ENCODE data around the gene GRHL1. TPM values are rescaled to one million over a fixed set of nuclear protein-coding genes. Genes with fewer than 3 reads are reported as not detected.

Gene GRHL1
- total and polyA plus RNA-seq, 2 experiments from 2014 or later: 0.32 to 0.45 TPM

- WGBS, 2 experiments (ENCODE audit: low coverage in 1 of 2, low lambda C conversion rate in 2 of 2, missing lambda C conversion rate in 2 of 2): 67 to 69% methylated on average over 10 of the region's 10 CpGs
Observed at GRCh38 chr2:9982891-9983290, 31.4 kb downstream of the GRHL1 start.

GRCh38 chr2:9983401-9984216 lies 32.1 kb downstream of the GRHL1 start:
- in situ Hi-C loops (cut with MboI): no loop called here
- no peaks in the 10 kb centered on the region for H3K27me3 ChIP-seq (replicated peaks; ENCODE audit: insufficient read depth)
- peak overlapping the region; percentile 60 for H3K4me2 ChIP-seq (ENCODE audit: unreplicated experiment)
- WGBS, 2 experiments (ENCODE audit: low coverage in 1 of 2, low lambda C conversion rate in 2 of 2, missing lambda C conversion rate in 2 of 2): 29 to 32% methylated on average over 15 of the region's 15 CpGs
- H3K9me3 ChIP-seq (ENCODE audit: low read depth): no peaks in the 10 kb centered on the region
- H4K20me1 ChIP-seq (ENCODE audit: insufficient read depth): no peaks in the 10 kb centered on the region
- peaks cover 65% of the 10 kb centered on the region for H3K4me1 ChIP-seq (ENCODE audit: insufficient read depth)
- H3K4me3 ChIP-seq: no peak overlapping the region
- H3K36me3 ChIP-seq (ENCODE audit: low read depth): no peaks in the 10 kb centered on the region
- H3K27ac ChIP-seq: peak overlapping the region; percentile 76
- H2AFZ ChIP-seq: 0 out of 2 replicates have a peak overlapping the region, but pooled peaks have one; percentile 28
- peak; percentile 52 for DNase-seq
- no peaks in the 10 kb centered on the region for H3K9me2 ChIP-seq (ENCODE audit: insufficient read depth)
- H3F3A ChIP-seq (ENCODE audit: insufficient read depth): peaks cover 62% of the 10 kb centered on the region
- no peak overlapping the region for H3K9ac ChIP-seq
- TF ChIP-seq EZH2 (IDR thresholded peaks at IDR 0.05; ENCODE audit: insufficient read depth, poor library complexity, severe bottlenecking) (no peak), EZH2phosphoT487 (IDR thresholded peaks at IDR 0.05; ENCODE audit: insufficient read depth, low read depth) (no peak)
- H3K79me2 ChIP-seq (ENCODE audit: insufficient read depth): no peaks in the 10 kb centered on the region

More at GRCh38 chr2:9982891-9983290, 31.4 kb downstream of the GRHL1 start:
- peak overlapping the region; percentile 38 for H3K9ac ChIP-seq
- peak overlapping the region; percentile 76 for H3K27ac ChIP-seq
- no peaks in the 10 kb centered on the region for H3K9me2 ChIP-seq (ENCODE audit: insufficient read depth)
- in situ Hi-C loops (cut with MboI): no loop called here
- peaks cover 62% of the 10 kb centered on the region for H3F3A ChIP-seq (ENCODE audit: insufficient read depth)
- H3K9me3 ChIP-seq (ENCODE audit: low read depth): no peaks in the 10 kb centered on the region
- no peak for DNase-seq
- no peaks in the 10 kb centered on the region for H3K36me3 ChIP-seq (ENCODE audit: low read depth)
- peaks cover 65% of the 10 kb centered on the region for H3K4me1 ChIP-seq (ENCODE audit: insufficient read depth)
- H2AFZ ChIP-seq: no peak overlapping the region
- no peaks in the 10 kb centered on the region for H3K27me3 ChIP-seq (replicated peaks; ENCODE audit: insufficient read depth)
- H3K4me3 ChIP-seq: no peak overlapping the region
- H3K79me2 ChIP-seq (ENCODE audit: insufficient read depth): no peaks in the 10 kb centered on the region
- H4K20me1 ChIP-seq (ENCODE audit: insufficient read depth): no peaks in the 10 kb centered on the region
- peak overlapping the region; percentile 55 for H3K4me2 ChIP-seq (ENCODE audit: unreplicated experiment)
- TF ChIP-seq EZH2 (IDR thresholded peaks at IDR 0.05; ENCODE audit: insufficient read depth, poor library complexity, severe bottlenecking) (no peak), EZH2phosphoT487 (IDR thresholded peaks at IDR 0.05; ENCODE audit: insufficient read depth, low read depth) (no peak)

GRCh38 chr2:9984217-9984739 lies 32.8 kb downstream of the GRHL1 start:
- Histone ChIP-seq H4K20me1 (ENCODE audit: insufficient read depth) (no peaks in the 10 kb centered on the region), H3K4me3 (no peak overlapping the region), H3K79me2 (ENCODE audit: insufficient read depth) (no peaks in the 10 kb centered on the region), H3K27ac (peak overlapping the region; percentile 76), H3K9me2 (ENCODE audit: insufficient read depth) (no peaks in the 10 kb centered on the region), H3K4me2 (ENCODE audit: unreplicated experiment) (peak overlapping the region; percentile 60), H3K4me1 (ENCODE audit: insufficient read depth) (peaks cover 65% of the 10 kb centered on the region), H3K36me3 (ENCODE audit: low read depth) (no peaks in the 10 kb centered on the region), H3F3A (ENCODE audit: insufficient read depth) (peaks cover 62% of the 10 kb centered on the region), H3K27me3 (replicated peaks; ENCODE audit: insufficient read depth) (no peaks in the 10 kb centered on the region), H2AFZ (0 out of 2 replicates have a peak overlapping the region, but pooled peaks have one; percentile 28), H3K9me3 (ENCODE audit: low read depth) (no peaks in the 10 kb centered on the region), H3K9ac (peak overlapping the region; percentile 50)
- peak; percentile 68 for DNase-seq
- TF ChIP-seq EZH2phosphoT487 (IDR thresholded peaks at IDR 0.05; ENCODE audit: insufficient read depth, low read depth) (no peak), EZH2 (IDR thresholded peaks at IDR 0.05; ENCODE audit: insufficient read depth, poor library complexity, severe bottlenecking) (no peak)
- in situ Hi-C loops (cut with MboI): no loop called here
- 1 to 8% methylated on average over 7 of the region's 7 CpGs for WGBS, 2 experiments (ENCODE audit: low coverage in 1 of 2, low lambda C conversion rate in 2 of 2, missing lambda C conversion rate in 2 of 2)

GRCh38 chr2:9984871-9985480 lies 33.5 kb downstream of the GRHL1 start:
- peak overlapping the region; percentile 60 for H3K4me2 ChIP-seq (ENCODE audit: unreplicated experiment)
- peak overlapping the region; percentile 40 for H2AFZ ChIP-seq
- H3K4me1 ChIP-seq (ENCODE audit: insufficient read depth): peaks cover 59% of the 10 kb centered on the region
- DNase-seq: peak; percentile 86
- no peaks in the 10 kb centered on the region for H3K9me3 ChIP-seq (ENCODE audit: low read depth)
- H3K27ac ChIP-seq: peak overlapping the region; percentile 76
- in situ Hi-C loops (cut with MboI): no loop called here
- whole genome bisulfite sequencing, 2 experiments (ENCODE audit: low coverage in 1 of 2, low lambda C conversion rate in 2 of 2, missing lambda C conversion rate in 2 of 2): 28 to 34% methylated on average over 6 of the region's 6 CpGs
- H3K9me2 ChIP-seq (ENCODE audit: insufficient read depth): no peaks in the 10 kb centered on the region
- H3F3A ChIP-seq (ENCODE audit: insufficient read depth): peaks cover 56% of the 10 kb centered on the region
- TF ChIP-seq EZH2 (IDR thresholded peaks at IDR 0.05; ENCODE audit: insufficient read depth, poor library complexity, severe bottlenecking) (no peak), EZH2phosphoT487 (IDR thresholded peaks at IDR 0.05; ENCODE audit: insufficient read depth, low read depth) (no peak)
- H3K36me3 ChIP-seq (ENCODE audit: low read depth): no peaks in the 10 kb centered on the region
- H3K79me2 ChIP-seq (ENCODE audit: insufficient read depth): no peaks in the 10 kb centered on the region
- H3K27me3 ChIP-seq (replicated peaks; ENCODE audit: insufficient read depth): no peaks in the 10 kb centered on the region
- no peaks in the 10 kb centered on the region for H4K20me1 ChIP-seq (ENCODE audit: insufficient read depth)
- H3K4me3 ChIP-seq: no peak overlapping the region; the same call in 1 of the 2 replicates
- peak overlapping the region; percentile 50 for H3K9ac ChIP-seq

Measured in GM23248 (cell line).